WTC11 (cell line): ENCODE measurements around the gene CTNNA2.

ENCODE experiments used
- CREB1 ChIP-seq: sonication (generic); formaldehyde crosslinking; IDR thresholded peaks from 2 replicates; pipeline ENCODE4 v1.8.0; 2023; ENCODE audit warnings: mild to moderate bottlenecking, missing genetic modification reagents
- FOXP1 ChIP-seq: sonication (generic); formaldehyde crosslinking; IDR thresholded peaks from 2 replicates; pipeline ENCODE4 v1.8.0; 2022; ENCODE audit warnings: missing genetic modification reagents, mild to moderate bottlenecking, moderate library complexity, borderline replicate concordance
- GABPB1 ChIP-seq: sonication (generic); formaldehyde crosslinking; IDR thresholded peaks from 2 replicates; pipeline ENCODE4 v1.8.1; 2023; ENCODE audit warnings: mild to moderate bottlenecking, missing genetic modification reagents
- IRF2 ChIP-seq: sonication (generic); formaldehyde crosslinking; IDR thresholded peaks from 2 replicates; pipeline ENCODE4 v1.8.0; 2022; ENCODE audit warnings: low read depth, missing genetic modification reagents, borderline replicate concordance
- NFE2L1 ChIP-seq: sonication (generic); formaldehyde crosslinking; IDR thresholded peaks from 2 replicates; pipeline ENCODE4 v1.8.1; 2023; ENCODE audit warnings: missing genetic modification reagents
- SP1 ChIP-seq: sonication (generic); formaldehyde crosslinking; conservative IDR thresholded peaks from 2 replicates; pipeline ENCODE4 v1.8.1; 2022; ENCODE audit warnings: missing genetic modification reagents
- ZNF232 ChIP-seq: sonication (generic); formaldehyde crosslinking; IDR thresholded peaks from 2 replicates; pipeline ENCODE4 v1.8.0; 2022; ENCODE audit warnings: mild to moderate bottlenecking, missing genetic modification reagents
- TF ChIP-seq, protein P1 (sequence below): fragments of 200-600 bp; IDR thresholded peaks from 2 replicates; pipeline ENCODE4 v1.8.0; 2022; ENCODE audit warnings: antibody characterized with exemption
- TF ChIP-seq, protein P2 (sequence below): sonication (generic); formaldehyde crosslinking; IDR thresholded peaks from 2 replicates; pipeline ENCODE4 v1.8.0; 2022; ENCODE audit warnings: mild to moderate bottlenecking, missing genetic modification reagents
- TF ChIP-seq, protein P3 (sequence below): sonication (generic); formaldehyde crosslinking; conservative IDR thresholded peaks from 2 replicates; pipeline ENCODE4 v1.8.1; 2022; ENCODE audit warnings: mild to moderate bottlenecking, missing genetic modification reagents
- TF ChIP-seq, protein P4 (sequence below): sonication (generic); formaldehyde crosslinking; IDR thresholded peaks from 2 replicates; pipeline ENCODE4 v1.8.0; 2022; ENCODE audit warnings: mild to moderate bottlenecking, missing genetic modification reagents
- TF ChIP-seq, protein P5 (sequence below): sonication (generic); formaldehyde crosslinking; IDR thresholded peaks from 2 replicates; pipeline ENCODE4 v1.8.1; 2022; ENCODE audit warnings: low read depth, missing genetic modification reagents, borderline replicate concordance

DNA sequence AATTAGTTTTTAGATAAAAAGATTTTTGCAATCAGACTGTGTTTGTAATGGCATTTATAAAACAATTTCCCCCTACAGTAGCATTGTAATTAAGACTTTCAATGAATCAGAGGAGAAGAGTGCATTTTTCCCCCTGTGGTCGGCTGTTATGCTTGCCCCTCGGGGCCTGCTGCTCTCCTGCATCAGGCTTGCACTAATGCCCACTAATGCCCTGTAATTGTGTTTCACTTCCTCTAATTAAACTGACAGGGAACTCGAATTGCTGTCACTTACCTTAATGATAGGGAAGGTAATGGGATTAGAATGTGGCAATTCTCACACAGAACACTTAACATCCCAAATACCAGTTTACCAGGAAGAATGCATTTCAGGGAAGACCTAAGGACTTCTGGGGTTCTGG lies 852.9 kb downstream of the CTNNA2 start:
- TF ChIP-seq, protein P1, sequence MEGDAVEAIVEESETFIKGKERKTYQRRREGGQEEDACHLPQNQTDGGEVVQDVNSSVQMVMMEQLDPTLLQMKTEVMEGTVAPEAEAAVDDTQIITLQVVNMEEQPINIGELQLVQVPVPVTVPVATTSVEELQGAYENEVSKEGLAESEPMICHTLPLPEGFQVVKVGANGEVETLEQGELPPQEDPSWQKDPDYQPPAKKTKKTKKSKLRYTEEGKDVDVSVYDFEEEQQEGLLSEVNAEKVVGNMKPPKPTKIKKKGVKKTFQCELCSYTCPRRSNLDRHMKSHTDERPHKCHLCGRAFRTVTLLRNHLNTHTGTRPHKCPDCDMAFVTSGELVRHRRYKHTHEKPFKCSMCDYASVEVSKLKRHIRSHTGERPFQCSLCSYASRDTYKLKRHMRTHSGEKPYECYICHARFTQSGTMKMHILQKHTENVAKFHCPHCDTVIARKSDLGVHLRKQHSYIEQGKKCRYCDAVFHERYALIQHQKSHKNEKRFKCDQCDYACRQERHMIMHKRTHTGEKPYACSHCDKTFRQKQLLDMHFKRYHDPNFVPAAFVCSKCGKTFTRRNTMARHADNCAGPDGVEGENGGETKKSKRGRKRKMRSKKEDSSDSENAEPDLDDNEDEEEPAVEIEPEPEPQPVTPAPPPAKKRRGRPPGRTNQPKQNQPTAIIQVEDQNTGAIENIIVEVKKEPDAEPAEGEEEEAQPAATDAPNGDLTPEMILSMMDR = no peak
- no peak for TF ChIP-seq SP1 (CRISPR knock-in tag)
- TF ChIP-seq, protein P2, sequence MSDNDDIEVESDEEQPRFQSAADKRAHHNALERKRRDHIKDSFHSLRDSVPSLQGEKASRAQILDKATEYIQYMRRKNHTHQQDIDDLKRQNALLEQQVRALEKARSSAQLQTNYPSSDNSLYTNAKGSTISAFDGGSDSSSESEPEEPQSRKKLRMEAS = no peak
- TF ChIP-seq IRF2 (CRISPR knock-in tag) = no peak
- TF ChIP-seq ZNF232 = no peak
- no peak for TF ChIP-seq CREB1
- TF ChIP-seq, protein P3, sequence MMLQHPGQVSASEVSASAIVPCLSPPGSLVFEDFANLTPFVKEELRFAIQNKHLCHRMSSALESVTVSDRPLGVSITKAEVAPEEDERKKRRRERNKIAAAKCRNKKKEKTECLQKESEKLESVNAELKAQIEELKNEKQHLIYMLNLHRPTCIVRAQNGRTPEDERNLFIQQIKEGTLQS (CRISPR knock-in tag) = no peak
- TF ChIP-seq GABPB1 (CRISPR knock-in tag) = no peak
- no peak for TF ChIP-seq FOXP1
- TF ChIP-seq, protein P4, sequence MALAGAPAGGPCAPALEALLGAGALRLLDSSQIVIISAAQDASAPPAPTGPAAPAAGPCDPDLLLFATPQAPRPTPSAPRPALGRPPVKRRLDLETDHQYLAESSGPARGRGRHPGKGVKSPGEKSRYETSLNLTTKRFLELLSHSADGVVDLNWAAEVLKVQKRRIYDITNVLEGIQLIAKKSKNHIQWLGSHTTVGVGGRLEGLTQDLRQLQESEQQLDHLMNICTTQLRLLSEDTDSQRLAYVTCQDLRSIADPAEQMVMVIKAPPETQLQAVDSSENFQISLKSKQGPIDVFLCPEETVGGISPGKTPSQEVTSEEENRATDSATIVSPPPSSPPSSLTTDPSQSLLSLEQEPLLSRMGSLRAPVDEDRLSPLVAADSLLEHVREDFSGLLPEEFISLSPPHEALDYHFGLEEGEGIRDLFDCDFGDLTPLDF (CRISPR knock-in tag) = no peak
- TF ChIP-seq, protein P5, sequence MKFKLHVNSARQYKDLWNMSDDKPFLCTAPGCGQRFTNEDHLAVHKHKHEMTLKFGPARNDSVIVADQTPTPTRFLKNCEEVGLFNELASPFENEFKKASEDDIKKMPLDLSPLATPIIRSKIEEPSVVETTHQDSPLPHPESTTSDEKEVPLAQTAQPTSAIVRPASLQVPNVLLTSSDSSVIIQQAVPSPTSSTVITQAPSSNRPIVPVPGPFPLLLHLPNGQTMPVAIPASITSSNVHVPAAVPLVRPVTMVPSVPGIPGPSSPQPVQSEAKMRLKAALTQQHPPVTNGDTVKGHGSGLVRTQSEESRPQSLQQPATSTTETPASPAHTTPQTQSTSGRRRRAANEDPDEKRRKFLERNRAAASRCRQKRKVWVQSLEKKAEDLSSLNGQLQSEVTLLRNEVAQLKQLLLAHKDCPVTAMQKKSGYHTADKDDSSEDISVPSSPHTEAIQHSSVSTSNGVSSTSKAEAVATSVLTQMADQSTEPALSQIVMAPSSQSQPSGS (CRISPR knock-in tag) = no peak
- no peak for TF ChIP-seq NFE2L1
